A375 (cell line): ENCODE measurements around the gene ERGIC2. TPM values are rescaled to one million over a fixed set of nuclear protein-coding genes. Genes with fewer than 3 reads are reported as not detected.

Experiments
- total RNA-seq: library from RNA; depleted of rRNA; stranded (reverse); fragments of >200 nt; shearing (Covaris generic); gene quantifications from 2 replicates; pipeline ENCODE4 v1.2.3, GENCODE V29; 2014; rRNA removed

ERGIC2 gene, protein sequence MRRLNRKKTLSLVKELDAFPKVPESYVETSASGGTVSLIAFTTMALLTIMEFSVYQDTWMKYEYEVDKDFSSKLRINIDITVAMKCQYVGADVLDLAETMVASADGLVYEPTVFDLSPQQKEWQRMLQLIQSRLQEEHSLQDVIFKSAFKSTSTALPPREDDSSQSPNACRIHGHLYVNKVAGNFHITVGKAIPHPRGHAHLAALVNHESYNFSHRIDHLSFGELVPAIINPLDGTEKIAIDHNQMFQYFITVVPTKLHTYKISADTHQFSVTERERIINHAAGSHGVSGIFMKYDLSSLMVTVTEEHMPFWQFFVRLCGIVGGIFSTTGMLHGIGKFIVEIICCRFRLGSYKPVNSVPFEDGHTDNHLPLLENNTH
- total RNA-seq, result 34.3 and 54.3 TPM in 2 replicates

DNA sequence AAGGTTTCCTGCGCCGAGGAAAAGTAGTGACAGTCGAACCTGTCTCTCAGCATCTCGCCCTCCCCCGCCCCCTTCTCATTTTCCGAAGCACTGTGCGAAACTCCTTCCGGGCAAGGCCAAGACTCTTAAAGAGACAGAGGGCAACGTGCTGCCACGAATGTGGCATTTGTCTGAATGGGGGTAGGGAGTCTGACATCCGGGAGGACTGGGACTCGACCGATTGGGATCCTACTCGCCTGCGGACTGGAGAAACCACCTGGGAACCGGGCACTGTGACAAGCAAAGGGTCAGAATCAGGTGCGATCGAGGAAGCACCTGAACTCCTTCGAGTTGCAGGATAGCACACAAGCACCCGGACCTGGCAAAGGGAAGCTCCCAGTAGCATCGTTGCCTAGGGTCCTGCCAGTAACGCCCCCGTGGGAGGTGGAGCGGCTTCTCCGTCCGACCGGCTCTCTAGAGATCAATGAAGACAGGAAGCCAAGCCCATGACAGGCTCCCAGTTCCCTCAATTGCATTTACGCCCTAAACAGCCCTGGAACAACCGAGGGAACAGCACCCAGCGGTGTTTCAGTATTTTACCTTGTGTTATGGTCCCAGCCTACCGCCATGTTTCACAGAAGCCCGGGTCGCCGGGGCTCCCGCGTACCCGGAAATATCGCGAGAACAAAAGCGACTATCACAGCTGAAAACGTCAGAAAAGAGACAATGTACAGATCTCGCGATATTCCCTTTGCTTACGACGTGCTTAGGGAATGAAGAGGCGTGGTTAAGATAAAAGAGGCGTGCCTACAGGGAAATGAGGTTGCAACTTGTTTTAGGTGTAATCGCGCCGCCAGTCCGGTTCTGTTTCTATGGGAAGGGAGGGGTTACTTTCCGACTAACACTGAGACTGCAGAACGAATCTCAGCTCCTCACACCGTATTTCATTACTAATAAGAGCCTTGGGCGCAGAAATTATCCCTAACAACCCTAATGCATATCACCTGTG is at the start of gene ERGIC2:
ERGIC2 (minus strand) TSS at position 637 of the 988 bp plus-strand sequence. CDS start 9,539 bp downstream, outside the sequence.

Other genes starting within 250 kb of the ERGIC2 start
- 13.0 and 14.8 TPM in 2 replicates for gene FAR2, start 231.9 kb downstream of the ERGIC2 start, total RNA-seq
- gene OVCH1, start 116.5 kb upstream of the ERGIC2 start, total RNA-seq, result not detected in 2 replicates